ENCODE data around the gene SEMA5A. TPM values are rescaled to one million over a fixed set of nuclear protein-coding genes. Genes with fewer than 3 reads are reported as not detected.
A peak's percentile ranks its signal among the peaks of the same experiment; 100 is the strongest.

SEMA5A gene, protein sequence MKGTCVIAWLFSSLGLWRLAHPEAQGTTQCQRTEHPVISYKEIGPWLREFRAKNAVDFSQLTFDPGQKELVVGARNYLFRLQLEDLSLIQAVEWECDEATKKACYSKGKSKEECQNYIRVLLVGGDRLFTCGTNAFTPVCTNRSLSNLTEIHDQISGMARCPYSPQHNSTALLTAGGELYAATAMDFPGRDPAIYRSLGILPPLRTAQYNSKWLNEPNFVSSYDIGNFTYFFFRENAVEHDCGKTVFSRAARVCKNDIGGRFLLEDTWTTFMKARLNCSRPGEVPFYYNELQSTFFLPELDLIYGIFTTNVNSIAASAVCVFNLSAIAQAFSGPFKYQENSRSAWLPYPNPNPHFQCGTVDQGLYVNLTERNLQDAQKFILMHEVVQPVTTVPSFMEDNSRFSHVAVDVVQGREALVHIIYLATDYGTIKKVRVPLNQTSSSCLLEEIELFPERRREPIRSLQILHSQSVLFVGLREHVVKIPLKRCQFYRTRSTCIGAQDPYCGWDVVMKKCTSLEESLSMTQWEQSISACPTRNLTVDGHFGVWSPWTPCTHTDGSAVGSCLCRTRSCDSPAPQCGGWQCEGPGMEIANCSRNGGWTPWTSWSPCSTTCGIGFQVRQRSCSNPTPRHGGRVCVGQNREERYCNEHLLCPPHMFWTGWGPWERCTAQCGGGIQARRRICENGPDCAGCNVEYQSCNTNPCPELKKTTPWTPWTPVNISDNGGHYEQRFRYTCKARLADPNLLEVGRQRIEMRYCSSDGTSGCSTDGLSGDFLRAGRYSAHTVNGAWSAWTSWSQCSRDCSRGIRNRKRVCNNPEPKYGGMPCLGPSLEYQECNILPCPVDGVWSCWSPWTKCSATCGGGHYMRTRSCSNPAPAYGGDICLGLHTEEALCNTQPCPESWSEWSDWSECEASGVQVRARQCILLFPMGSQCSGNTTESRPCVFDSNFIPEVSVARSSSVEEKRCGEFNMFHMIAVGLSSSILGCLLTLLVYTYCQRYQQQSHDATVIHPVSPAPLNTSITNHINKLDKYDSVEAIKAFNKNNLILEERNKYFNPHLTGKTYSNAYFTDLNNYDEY
- total RNA-seq, result 10 to 100 TPM; 20.3 to 43.8 (median 33.6) TPM
- long read RNA-seq, donor 1, full-length matches to known transcripts, result 1 of 10 reads
- long read RNA-seq, donor 1, partial matches to known transcripts, result 5 of 10 reads
- long read RNA-seq, donor 1, other reads (novel, unspliced or antisense), result 4 of 10 reads
- long read RNA-seq, donor 2, partial matches to known transcripts, result 0 of 2 reads
- long read RNA-seq, donor 2, other reads (novel, unspliced or antisense), result 2 of 2 reads

DNA sequence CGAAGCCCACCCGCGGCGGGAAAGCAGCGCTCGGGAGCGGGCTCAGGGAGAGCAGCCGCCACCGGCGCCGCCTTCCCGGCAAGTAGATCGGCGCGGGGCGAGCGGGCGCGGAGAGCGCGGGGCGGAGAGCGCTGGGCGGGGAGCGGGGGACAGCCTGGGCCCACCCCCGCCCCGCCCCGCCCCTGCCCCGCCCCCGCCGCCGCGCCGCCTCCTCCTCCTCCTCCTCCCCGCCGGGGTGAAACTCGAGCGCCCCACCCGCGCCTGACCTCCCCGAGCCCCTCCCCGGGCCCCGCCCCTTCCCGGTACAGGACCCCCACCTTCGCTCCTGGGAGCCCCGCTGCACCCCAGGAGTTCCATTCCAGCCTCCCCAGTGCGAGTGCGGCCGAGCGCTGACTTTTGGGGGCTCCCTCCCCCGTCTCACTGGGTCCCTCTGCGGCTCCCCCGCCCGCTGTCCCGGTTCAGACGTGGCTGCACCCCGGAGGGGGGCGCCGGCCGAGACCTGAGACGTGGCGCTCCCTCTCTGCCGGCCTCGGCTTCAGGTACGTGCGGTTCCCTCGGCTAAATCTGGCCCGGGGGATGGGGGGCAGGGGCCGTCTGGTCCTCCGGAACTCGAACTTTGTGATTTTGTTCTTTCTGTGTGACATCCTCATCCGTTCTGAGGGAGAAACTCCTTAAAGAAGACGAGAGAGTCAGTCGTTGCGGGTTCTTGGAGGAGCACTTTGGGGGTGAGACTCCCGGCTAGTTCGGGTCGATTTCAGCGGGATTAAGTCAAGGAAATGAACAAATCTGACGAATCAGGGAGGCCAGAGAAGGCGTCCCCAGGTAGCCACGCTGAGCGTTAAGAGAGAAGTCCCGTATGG lies at the start of gene SEMA5A:
SEMA5A (minus strand) TSS at position 84 of the 860 bp plus-strand sequence. CDS start 166,129 bp downstream, outside the sequence.
- intact Hi-C loops (cut with DNase I, micrococcal nuclease), result no loop called here
- peaks cover 12% of the 10 kb centered on the region for H3K4me1 ChIP-seq (ENCODE audit: low read depth)
- H3K9me3 ChIP-seq, result no peaks in the 10 kb centered on the region
- TF ChIP-seq, protein P1, sequence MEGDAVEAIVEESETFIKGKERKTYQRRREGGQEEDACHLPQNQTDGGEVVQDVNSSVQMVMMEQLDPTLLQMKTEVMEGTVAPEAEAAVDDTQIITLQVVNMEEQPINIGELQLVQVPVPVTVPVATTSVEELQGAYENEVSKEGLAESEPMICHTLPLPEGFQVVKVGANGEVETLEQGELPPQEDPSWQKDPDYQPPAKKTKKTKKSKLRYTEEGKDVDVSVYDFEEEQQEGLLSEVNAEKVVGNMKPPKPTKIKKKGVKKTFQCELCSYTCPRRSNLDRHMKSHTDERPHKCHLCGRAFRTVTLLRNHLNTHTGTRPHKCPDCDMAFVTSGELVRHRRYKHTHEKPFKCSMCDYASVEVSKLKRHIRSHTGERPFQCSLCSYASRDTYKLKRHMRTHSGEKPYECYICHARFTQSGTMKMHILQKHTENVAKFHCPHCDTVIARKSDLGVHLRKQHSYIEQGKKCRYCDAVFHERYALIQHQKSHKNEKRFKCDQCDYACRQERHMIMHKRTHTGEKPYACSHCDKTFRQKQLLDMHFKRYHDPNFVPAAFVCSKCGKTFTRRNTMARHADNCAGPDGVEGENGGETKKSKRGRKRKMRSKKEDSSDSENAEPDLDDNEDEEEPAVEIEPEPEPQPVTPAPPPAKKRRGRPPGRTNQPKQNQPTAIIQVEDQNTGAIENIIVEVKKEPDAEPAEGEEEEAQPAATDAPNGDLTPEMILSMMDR (IDR thresholded peaks at IDR 0.05), result no peak
- ATAC-seq, result peak; percentile 79
- H3K4me3 ChIP-seq, result peak within 1 kb of the TSS; percentile 56
- no peaks in the 10 kb centered on the region for H3K36me3 ChIP-seq (ENCODE audit: low read depth)
- DNase-seq, result peak; percentile 83 to 91 (median 88)

DNA sequence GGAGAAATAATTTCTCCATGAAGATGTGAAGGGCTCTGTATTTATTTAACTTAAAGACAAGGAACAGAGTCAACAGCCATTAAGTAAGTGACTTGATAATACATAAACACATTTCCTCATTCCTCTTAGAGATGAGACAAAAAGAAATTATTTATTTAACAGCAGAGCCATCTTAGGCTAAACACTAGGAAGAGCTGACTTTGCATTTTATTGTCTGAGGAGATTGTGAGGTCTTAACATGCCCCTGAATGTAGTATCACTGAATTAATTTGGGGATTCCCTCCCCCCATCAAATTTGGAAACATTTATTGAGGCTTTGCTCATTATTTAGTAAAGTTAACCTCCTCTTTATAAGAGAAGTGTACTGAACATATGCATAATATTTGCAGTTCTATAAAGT lies 49.0 kb upstream of the SEMA5A start:
- Histone ChIP-seq H3K36me3 (ENCODE audit: low read depth) (no peaks in the 10 kb centered on the region), H3K4me3 (no peak overlapping the region), H3K4me1 (ENCODE audit: low read depth) (peaks cover 10% of the 10 kb centered on the region), H3K9me3 (no peaks in the 10 kb centered on the region)
- intact Hi-C loops (cut with DNase I, micrococcal nuclease), result no loop called here
- ATAC-seq (no peak), DNase-seq (no peak)
- TF ChIP-seq, protein P1 (IDR thresholded peaks at IDR 0.05), result no peak

DNA sequence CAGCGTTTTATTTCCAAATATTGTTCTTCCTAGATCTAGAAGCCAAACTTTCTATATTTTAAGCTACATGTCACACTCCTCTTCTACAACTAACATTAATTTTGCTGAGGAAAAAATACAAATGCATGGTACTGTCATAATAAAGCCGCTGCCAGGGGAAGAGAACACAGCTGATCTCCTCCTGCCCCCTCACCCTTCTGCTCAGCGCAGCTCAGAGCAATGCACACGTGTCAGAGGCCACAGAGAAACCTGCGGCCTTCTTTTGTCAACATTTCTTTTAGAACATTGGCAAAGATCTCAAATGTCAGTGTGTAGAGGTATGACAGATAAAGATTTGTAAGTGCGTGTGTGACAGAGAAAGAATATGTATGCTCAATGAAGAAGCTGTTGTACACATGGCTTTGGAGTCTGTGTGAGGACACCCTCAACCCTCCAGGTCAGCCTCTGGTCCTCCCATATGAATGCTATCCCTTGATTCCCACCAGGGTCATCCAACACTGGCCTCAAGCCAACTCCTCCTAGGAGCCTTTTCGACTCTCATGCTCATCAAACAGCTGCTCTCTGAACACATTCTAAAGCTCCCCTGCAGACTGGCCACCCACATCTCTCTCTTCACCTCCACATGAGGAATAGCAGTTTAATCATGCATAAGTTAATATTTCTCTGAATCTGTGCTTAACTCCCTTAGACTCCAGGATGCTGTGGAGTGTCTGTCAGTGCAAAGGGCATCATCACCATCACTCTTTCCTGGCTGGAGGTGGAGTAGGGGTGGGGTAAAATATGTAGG lies 43.4 kb upstream of the SEMA5A start:
- Histone ChIP-seq H3K9me3 (no peaks in the 10 kb centered on the region), H3K4me1 (ENCODE audit: low read depth) (no peaks in the 10 kb centered on the region), H3K4me3 (no peak overlapping the region), H3K36me3 (ENCODE audit: low read depth) (no peaks in the 10 kb centered on the region)
- ATAC-seq, result no peak
- DNase-seq, result no peak
- TF ChIP-seq, protein P1 (IDR thresholded peaks at IDR 0.05), result no peak
- intact Hi-C loops (cut with DNase I, micrococcal nuclease), result no loop called here

DNA sequence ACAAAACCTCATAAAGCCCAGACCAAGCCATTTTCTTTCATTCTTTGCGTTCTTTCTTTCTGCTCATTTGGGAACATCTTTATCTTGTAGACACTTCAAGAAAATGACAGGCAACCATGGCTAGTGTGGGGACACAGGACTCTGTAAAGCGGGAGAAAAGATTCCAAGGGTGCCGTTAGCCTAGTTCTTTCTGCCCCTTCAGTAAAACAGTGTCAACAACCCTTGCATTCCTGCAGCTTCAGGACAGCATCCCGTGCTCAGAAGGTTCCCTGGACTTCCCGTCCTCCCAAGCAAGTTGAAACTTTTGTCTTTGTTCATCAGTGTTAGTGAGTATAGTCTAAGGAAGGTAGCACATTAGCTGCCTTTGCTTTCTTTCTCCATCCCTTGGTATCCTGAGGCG lies 42.4 kb upstream of the SEMA5A start:
- no peaks in the 10 kb centered on the region for H3K4me1 ChIP-seq (ENCODE audit: low read depth)
- no peak for ATAC-seq
- intact Hi-C loops (cut with DNase I, micrococcal nuclease), result no loop called here
- TF ChIP-seq, protein P1 (IDR thresholded peaks at IDR 0.05), result no peak
- no peak overlapping the region for H3K4me3 ChIP-seq
- no peaks in the 10 kb centered on the region for H3K9me3 ChIP-seq
- DNase-seq, result no peak
- no peaks in the 10 kb centered on the region for H3K36me3 ChIP-seq (ENCODE audit: low read depth)
